ENCODE measurements around the gene POLR3H.
A peak's percentile ranks its signal among the peaks of the same experiment; 100 is the strongest.

POLR3H gene

DNA sequence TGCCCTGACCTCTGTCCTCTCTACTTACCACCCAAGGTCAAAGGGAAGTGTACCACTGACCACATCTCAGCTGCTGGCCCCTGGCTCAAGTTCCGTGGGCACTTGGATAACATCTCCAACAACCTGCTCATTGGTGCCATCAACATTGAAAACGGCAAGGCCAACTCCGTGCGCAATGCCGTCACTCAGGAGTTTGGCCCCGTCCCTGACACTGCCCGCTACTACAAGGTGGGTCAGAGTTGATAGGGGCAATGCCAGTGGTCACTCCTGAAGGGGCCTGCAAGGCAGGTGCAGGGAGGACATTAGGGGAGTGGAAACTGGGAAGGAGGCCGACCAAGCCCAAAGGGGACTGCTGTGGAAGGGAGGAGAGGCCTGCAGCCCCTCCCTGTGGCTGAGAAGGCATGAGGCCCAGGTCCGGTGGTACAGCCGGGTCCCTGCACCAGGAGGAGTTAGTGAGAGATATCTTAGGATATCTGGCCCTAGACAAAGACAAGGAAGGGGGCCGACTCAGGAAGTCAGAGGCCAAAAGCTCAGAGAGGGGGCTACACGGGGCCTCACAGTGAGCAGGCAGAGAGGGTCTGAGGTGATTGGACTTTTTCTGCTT, 17.9 kb downstream of the POLR3H start:
- peak overlapping the region; percentile 27 to 79 for H3K27ac Mint-ChIP-seq
- H3K27me3 Mint-ChIP-seq = no peaks in the 10 kb centered on the region
- H3K9me3 Mint-ChIP-seq = no peaks in the 10 kb centered on the region
- peaks cover 0 to 19% of the 10 kb centered on the region in 2 donors for H3K4me1 Mint-ChIP-seq (ENCODE audit: low read depth in 2 of 2)
- DNase-seq = no peak
- no peak overlapping the region for H3K4me3 Mint-ChIP-seq
- ATAC-seq (replicated peaks) = peak; percentile 4
- peaks cover 34% of the 10 kb centered on the region for H3K36me3 Mint-ChIP-seq (ENCODE audit: insufficient read depth)

DNA sequence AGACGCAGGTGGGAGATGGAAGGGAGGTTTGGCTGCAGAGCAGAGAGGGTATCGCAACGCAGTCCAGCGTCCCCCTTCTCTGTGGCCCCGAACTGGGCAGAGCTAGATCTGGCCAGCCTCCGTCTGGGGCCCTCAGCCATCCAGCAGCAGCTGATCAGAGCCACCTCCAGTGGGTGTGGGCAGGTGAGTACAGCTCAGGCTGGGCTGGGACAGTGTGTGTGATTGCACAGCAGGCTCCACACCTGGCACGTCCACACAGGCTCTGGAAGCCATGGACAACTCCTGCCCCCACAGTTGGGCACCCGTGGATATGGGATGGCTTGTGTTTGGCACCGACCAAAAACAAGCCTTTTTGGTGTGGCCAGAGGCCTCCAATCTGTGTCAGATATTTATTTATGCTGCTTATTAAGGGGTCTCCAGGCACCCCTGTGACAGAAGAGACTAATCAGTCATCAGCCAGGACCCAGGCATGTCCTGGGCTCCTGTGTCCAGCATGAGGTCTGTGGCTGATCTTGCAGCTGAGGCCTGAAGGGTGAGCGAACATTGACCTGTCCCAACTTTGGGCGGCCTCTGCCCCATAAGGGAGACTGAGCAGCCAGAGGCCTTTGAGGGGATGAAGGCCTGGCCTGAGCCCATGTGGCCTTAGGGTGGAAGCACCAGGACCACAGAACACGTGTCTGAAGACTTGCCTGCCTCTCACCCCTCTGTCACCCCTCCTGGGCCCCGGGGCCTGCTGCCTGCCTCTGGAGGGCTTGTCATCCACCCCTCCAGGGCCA, 18.6 kb downstream of the POLR3H start:
- Mint-ChIP-seq H3K4me1 (ENCODE audit: low read depth in 2 of 2) (peaks cover 0 to 19% of the 10 kb centered on the region in 2 donors), H3K27ac (peak overlapping the region; percentile 79 to 84), H3K9me3 (no peaks in the 10 kb centered on the region), H3K4me3 (peak overlapping the region in 1 of 2 donors; percentile 17), H3K27me3 (no peaks in the 10 kb centered on the region), H3K36me3 (ENCODE audit: insufficient read depth) (peaks cover 37% of the 10 kb centered on the region)
- ATAC-seq (replicated peaks) (no peak), DNase-seq (no peak)

DNA sequence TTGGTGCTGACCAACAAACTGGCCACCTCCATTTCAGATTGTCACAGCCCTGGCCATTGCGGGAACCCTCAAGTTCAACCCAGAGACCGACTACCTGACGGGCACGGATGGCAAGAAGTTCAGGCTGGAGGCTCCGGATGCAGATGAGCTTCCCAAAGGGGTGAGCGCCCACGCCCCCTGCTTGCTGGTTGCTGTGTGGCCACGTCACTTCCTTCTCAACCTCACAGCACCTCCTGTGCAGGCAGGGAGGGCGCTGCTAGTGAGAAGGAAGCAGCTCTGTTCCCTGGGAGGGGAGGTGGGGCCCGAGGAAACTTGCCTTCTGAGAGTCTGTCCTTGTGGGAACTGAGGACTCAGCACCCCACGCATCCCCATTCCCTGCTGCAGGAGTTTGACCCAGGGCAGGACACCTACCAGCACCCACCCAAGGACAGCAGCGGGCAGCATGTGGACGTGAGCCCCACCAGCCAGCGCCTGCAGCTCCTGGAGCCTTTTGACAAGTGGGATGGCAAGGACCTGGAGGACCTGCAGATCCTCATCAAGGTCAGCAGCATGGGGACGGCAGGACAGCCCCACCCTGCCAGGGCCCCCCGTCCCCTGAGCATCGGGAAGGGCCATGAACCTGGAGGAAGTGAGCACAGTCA, 19.3 kb downstream of the POLR3H start:
- peak; percentile 87 for ATAC-seq (replicated peaks)
- Mint-ChIP-seq H3K4me1 (ENCODE audit: low read depth in 2 of 2) (peaks cover 0 to 19% of the 10 kb centered on the region in 2 donors), H3K36me3 (ENCODE audit: insufficient read depth) (peaks cover 36% of the 10 kb centered on the region), H3K27me3 (no peaks in the 10 kb centered on the region), H3K4me3 (peak overlapping the region in 1 of 2 donors; percentile 17), H3K27ac (peak overlapping the region; percentile 35 to 84), H3K9me3 (no peaks in the 10 kb centered on the region)
- peak; percentile 37 to 44 (median 41) for DNase-seq

DNA sequence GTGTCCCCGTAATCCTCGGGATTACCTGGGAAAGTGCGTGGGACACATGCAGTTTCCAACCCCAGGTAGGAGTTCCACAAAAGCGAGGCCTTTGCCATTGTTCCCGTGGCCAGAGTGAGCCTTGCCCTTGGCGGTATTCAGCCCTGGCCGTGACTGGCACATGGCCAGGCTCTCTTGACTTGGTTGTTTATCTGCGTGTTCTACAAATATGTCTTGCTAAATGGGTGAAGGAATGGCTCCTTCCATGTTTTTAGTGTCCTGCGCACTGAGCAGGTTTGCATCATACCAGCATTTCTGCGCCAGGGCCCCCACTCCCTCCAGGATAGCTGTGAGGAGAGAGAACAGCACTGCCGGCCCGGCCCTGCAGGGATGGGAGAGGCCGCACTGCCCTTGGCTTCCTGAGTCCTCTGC, 20.0 kb downstream of the POLR3H start:
- peaks cover 0 to 19% of the 10 kb centered on the region in 2 donors for H3K4me1 Mint-ChIP-seq (ENCODE audit: low read depth in 2 of 2)
- H3K27ac Mint-ChIP-seq = peak overlapping the region in 1 of 2 donors; percentile 84
- H3K27me3 Mint-ChIP-seq = no peaks in the 10 kb centered on the region
- no peaks in the 10 kb centered on the region for H3K9me3 Mint-ChIP-seq
- H3K36me3 Mint-ChIP-seq (ENCODE audit: insufficient read depth) = peaks cover 39% of the 10 kb centered on the region
- no peak for DNase-seq
- H3K4me3 Mint-ChIP-seq = no peak overlapping the region
- no peak for ATAC-seq (replicated peaks)

DNA sequence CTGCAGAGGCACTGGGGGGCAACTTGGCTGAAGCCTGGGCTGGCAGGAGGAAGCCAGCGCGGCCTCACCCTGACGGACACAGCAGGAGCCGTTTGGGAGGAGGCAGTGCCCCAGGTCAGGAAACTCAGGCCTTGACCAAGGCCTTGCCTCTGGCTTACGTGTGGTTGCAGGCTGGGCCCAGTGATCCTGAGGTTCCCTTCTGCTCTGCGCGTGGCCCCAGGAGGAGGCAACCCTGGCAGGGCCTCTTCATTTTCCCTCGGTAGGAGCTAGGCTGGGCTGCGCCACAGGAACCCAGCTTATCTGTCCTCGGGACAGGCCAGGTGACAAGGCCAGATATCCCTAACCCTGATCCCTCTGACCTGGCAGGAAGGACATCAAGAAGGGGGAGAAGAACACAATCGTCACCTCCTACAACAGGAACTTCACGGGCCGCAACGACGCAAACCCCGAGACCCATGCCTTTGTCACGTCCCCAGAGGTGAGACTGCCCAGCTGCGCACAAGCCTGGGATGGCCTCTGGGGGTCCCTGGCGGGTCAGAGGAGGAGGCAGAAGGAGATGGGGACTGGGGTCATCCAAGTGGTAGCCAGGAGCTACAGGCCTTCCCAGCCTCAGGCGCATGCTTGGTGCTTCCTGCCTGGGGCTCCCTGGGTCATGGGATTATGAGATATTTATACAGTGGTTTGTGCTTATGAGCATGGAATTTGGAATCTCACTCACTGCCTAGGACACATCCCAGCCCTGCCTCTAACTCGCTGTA, 20.6 kb downstream of the POLR3H start:
- Mint-ChIP-seq H3K27me3 (no peaks in the 10 kb centered on the region), H3K36me3 (ENCODE audit: insufficient read depth) (peaks cover 33% of the 10 kb centered on the region), H3K27ac (peak overlapping the region; percentile 69 to 84), H3K4me3 (no peak overlapping the region), H3K4me1 (ENCODE audit: low read depth in 2 of 2) (peaks cover 0 to 18% of the 10 kb centered on the region in 2 donors), H3K9me3 (no peaks in the 10 kb centered on the region)
- DNase-seq (no peak), ATAC-seq (replicated peaks) (no peak)

DNA sequence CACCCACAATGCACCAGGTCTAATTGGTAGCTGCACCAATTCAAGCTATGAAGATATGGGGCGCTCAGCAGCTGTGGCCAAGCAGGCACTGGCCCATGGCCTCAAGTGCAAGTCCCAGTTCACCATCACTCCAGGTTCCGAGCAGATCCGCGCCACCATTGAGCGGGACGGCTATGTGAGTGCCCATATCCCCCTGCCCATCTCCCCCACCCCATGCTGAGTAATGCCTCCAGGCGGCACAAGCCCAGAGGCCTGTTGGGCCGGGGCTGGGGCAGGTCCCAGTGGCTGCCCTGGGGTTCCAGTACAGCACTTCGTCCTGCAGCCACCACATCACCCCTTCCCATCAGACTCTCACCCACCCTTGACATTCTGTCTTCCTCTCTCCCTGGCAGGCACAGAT, 21.5 kb downstream of the POLR3H start:
- no peaks in the 10 kb centered on the region for H3K9me3 Mint-ChIP-seq
- ATAC-seq (replicated peaks) = no peak
- H3K27ac Mint-ChIP-seq = peak overlapping the region; percentile 17 to 69
- no peaks in the 10 kb centered on the region for H3K27me3 Mint-ChIP-seq
- DNase-seq = no peak
- H3K4me1 Mint-ChIP-seq (ENCODE audit: low read depth in 2 of 2) = peaks cover 0 to 17% of the 10 kb centered on the region in 2 donors
- no peak overlapping the region for H3K4me3 Mint-ChIP-seq
- H3K36me3 Mint-ChIP-seq (ENCODE audit: insufficient read depth) = peaks cover 35% of the 10 kb centered on the region

DNA sequence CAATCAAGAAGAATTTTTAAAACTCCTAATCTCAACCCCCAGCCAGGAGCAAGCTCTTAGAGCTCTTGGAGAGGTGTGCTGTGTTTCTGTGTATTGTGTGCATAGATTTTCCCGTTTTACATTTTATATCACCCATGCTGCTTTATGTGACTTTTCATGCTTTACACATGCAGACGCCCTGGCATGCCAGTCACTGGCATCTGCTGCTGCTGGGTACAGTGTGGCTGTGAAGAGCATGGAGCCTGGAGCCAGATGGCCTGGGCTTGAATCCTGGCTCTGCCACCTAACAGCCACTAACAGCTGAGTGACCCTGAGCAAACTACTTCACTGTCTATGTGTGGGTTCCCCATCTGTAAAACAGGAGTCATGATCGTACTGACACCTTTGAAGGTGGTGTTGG, 23.1 kb downstream of the POLR3H start:
- H3K27ac Mint-ChIP-seq = no peak overlapping the region

DNA sequence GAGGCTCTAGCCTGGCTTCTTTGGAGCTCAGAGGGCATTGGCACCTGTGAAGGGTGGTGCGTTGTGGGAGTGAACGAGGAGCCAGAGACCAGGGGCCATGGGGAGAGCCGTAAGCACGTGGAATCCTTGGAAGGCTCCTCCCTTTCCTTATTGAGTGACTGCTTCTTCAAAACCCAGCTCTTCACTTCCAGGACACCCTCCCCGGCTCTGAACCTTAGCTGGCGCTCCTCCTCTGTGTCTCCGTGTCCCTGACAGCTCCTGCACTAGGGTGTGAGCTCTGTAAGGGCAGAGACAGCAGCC, 26.3 kb downstream of the POLR3H start:
- no peak overlapping the region for H3K27ac Mint-ChIP-seq
- no peak overlapping the region for H3K4me3 Mint-ChIP-seq
- H3K9me3 Mint-ChIP-seq = no peaks in the 10 kb centered on the region
- no peak for DNase-seq
- peaks cover 39% of the 10 kb centered on the region for H3K36me3 Mint-ChIP-seq (ENCODE audit: insufficient read depth)
- no peak for ATAC-seq (replicated peaks)
- H3K27me3 Mint-ChIP-seq = no peaks in the 10 kb centered on the region
- H3K4me1 Mint-ChIP-seq (ENCODE audit: low read depth in 2 of 2) = peaks cover 0 to under 1% of the 10 kb centered on the region in 2 donors

More for the DNA sequence above, 23.1 kb downstream of the POLR3H start:
- Mint-ChIP-seq H3K36me3 (ENCODE audit: insufficient read depth) (peaks cover 39% of the 10 kb centered on the region), H3K4me1 (ENCODE audit: low read depth in 2 of 2) (peaks cover 0 to 14% of the 10 kb centered on the region in 2 donors), H3K27me3 (no peaks in the 10 kb centered on the region), H3K9me3 (no peaks in the 10 kb centered on the region), H3K4me3 (no peak overlapping the region)
- no peak for DNase-seq
- ATAC-seq (replicated peaks) = no peak

DNA sequence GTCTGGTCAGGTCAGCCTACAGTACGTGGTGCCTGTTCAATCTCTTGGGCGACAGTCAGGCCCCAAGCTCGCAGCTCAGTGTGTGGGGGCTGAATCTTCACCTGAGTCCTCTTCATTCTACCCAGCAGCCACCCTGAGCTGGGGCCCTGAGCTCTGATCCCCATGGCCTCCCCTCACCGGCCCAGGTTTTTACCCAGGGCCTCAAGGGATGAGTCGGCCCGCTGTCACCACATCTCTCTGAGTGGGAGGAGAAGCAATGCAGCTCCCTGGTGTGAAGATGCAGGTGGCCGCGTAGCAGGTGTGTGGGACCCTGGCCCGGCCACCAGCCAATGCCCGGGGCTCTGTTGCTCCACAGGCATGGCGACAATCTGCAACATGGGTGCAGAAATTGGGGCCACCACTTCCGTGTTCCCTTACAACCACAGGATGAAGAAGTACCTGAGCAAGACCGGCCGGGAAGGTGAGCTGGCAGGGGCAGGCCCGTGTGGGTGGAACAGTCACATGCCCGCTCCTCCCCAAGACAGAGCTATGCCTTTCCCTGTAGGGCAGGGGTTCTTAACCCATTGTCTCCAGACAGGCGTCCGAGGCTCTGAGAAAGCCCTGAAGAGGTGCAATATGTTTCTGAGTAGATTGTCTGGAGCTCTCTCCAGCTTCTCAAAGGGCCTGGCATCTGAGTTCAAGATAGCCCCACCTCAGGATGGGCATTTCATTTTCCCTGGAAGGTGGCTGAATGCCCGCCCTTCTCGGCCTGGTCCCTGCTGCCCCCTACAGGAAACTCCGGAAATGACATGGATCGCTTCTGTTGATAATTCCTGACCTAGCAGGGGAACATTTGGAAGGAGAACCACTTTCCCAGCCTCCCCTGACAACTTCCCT, 26.9 kb downstream of the POLR3H start:
- peak; percentile 20 to 34 (median 22) for DNase-seq
- H3K36me3 Mint-ChIP-seq (ENCODE audit: insufficient read depth) = peaks cover 41% of the 10 kb centered on the region
- no peaks in the 10 kb centered on the region for H3K4me1 Mint-ChIP-seq (ENCODE audit: low read depth in 2 of 2)
- no peaks in the 10 kb centered on the region for H3K27me3 Mint-ChIP-seq
- no peak overlapping the region for H3K27ac Mint-ChIP-seq
- no peaks in the 10 kb centered on the region for H3K9me3 Mint-ChIP-seq
- no peak for ATAC-seq (replicated peaks)
- H3K4me3 Mint-ChIP-seq = no peak overlapping the region

DNA sequence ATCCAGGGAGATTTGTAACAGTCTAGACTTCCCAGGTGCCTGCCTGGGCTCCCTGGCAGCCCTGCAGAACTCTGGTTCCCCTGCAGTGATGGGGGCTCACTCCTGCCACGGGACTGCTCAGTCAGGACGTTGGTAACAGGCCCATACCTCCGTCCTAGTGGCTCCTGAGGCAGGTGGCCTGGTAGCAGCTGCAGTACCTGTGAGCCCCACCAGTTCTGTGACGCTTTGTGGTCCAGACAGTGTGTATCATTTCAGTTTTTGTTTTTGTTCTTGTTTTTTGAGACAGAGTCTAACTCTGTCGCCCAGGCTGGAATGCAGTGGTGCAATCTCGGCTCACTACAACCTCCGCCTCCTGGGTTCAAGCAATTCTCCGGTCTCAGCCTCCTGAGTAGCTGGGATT, 27.8 kb downstream of the POLR3H start:
- Mint-ChIP-seq H3K4me3 (no peak overlapping the region), H3K36me3 (ENCODE audit: insufficient read depth) (peaks cover 47% of the 10 kb centered on the region), H3K27me3 (no peaks in the 10 kb centered on the region), H3K4me1 (ENCODE audit: low read depth in 2 of 2) (no peaks in the 10 kb centered on the region), H3K9me3 (no peaks in the 10 kb centered on the region), H3K27ac (no peak overlapping the region)
- no peak for DNase-seq
- ATAC-seq (replicated peaks) = no peak

DNA sequence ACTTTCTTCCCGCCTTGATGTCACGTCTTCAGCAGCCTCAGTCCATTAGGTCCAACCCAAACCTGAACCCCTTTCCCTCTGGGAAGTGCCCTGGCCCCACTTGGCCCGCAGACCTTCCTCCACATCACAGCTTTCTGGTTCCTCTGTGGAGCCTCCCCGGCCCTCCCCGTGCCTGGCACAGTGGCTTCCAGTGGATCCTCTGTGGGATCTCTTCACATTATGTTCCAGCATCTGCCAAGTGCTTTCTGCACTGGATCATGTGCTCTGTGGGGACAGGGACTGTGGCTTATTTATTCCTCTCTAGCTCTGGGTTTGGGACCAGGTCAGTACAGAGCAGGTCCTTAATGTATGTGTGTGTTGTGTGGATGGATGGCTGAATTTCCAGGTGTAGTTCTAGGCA, 30.9 kb downstream of the POLR3H start:
- DNase-seq (no peak), ATAC-seq (replicated peaks) (no peak)
- Mint-ChIP-seq H3K4me1 (ENCODE audit: low read depth in 2 of 2) (no peaks in the 10 kb centered on the region), H3K9me3 (no peaks in the 10 kb centered on the region), H3K27ac (peak overlapping the region in 1 of 2 donors; percentile 59), H3K4me3 (no peak overlapping the region), H3K36me3 (ENCODE audit: insufficient read depth) (peaks cover 38% of the 10 kb centered on the region), H3K27me3 (no peaks in the 10 kb centered on the region)

DNA sequence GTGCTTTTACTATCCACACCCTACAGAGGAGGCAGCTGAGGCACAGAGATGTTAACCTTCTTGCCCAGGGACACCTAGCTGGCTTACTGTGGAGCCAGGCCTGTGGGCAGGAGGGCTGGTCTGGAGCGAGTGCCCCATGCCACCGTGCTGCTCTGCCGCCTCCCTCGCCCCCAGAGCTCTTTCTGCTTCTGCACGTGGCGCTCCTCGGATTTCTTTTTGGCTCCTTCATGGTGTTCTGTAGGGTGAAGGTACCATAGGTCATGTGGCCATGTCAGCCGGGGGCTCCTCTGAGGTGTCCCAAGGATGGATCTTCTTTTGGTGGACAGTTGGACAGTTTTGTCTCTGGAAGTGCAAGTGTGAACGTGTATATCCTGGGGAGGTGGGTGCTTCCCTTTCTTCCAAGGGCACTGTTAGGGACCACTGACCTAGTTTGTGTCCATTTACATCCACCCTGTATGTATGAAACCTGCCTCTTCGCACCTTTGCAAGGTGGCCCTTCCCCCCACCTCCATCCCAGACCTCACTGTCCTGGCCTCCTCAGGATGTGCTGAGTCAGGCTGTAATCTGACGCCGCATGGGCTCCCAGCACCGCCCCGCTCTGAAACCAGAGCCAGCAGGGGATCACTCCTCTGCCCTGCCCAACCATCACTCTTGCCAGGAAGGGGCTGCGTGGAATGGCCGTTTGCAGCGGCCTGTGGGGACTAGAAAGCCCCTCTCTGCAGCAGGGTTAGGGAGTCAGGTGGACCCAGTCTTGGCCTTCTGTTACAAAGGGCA, 31.7 kb downstream of the POLR3H start:
- DNase-seq (no peak), ATAC-seq (replicated peaks) (no peak)
- H3K4me3 Mint-ChIP-seq = no peak overlapping the region
- peaks cover 41% of the 10 kb centered on the region for H3K36me3 Mint-ChIP-seq (ENCODE audit: insufficient read depth)
- no peaks in the 10 kb centered on the region for H3K4me1 Mint-ChIP-seq (ENCODE audit: low read depth in 2 of 2)
- no peaks in the 10 kb centered on the region for H3K9me3 Mint-ChIP-seq
- peak overlapping the region in 1 of 2 donors; percentile 49 for H3K27ac Mint-ChIP-seq
- H3K27me3 Mint-ChIP-seq = no peaks in the 10 kb centered on the region
